ENCODE results near the gene TYK2. TPM values are rescaled to one million over a fixed set of nuclear protein-coding genes. Genes with fewer than 3 reads are reported as not detected.
"Not testable (repeated sequence)": the region's sequence is repeated elsewhere in the genome, so short reads cannot be mapped to it uniquely, and the experiment has no call there.

Gene TYK2
- total RNA-seq, 1 donor from 2014 or later, result 131 TPM

GRCh38 chr19:10339977-10340376, 40.4 kb downstream of the TYK2 start:
- Mint-ChIP-seq H3K36me3 (no peaks in the 10 kb centered on the region), H3K27me3 (peaks cover 4% of the 10 kb centered on the region), H3K27ac (no peak overlapping the region), H3K4me3 (no peak overlapping the region), H3K4me1 (ENCODE audit: unreplicated experiment) (no peaks in the 10 kb centered on the region), H3K9me3 (no peaks in the 10 kb centered on the region)
- no peak for DNase-seq (ENCODE audit: extremely low spot score, unreplicated experiment)
- no peak for TF ChIP-seq CTCF (conservative IDR thresholded peaks at IDR 0.05)

DNA sequence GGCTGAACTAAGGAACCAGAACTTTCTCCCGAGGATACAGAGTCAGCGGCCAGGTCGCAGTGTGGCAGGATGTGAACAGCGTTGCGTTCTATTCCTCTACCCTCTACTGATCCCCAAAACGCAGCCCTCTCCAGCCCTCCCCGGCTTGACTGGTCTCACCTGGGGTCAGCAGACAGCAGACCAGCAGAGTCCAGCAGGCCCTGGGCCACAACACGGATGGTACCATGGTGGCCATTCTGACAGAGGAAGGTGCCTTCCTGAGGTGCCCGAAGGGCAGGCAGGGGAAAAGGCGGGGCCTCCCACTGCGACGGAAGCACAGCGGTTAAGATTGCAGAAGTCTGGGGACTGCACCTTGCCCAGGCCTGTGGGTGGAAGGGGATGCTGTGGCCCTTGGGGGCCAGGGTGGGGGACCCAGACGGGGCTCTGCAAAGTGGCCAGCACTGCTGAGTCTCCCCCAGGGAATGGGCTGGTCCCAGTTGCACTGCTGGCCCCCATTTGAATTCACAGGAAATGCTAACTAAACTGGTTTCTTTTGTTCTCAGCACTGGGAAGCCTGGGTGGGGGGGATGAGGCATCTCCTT, 40.9 kb downstream of the TYK2 start, which contains the start of gene ICAM3:
TSS of gene ICAM3 (minus strand) at position 245 of the 581 bp plus-strand sequence. CDS start at position 235, 10 bp downstream.
- no peak for DNase-seq (ENCODE audit: extremely low spot score, unreplicated experiment)

DNA sequence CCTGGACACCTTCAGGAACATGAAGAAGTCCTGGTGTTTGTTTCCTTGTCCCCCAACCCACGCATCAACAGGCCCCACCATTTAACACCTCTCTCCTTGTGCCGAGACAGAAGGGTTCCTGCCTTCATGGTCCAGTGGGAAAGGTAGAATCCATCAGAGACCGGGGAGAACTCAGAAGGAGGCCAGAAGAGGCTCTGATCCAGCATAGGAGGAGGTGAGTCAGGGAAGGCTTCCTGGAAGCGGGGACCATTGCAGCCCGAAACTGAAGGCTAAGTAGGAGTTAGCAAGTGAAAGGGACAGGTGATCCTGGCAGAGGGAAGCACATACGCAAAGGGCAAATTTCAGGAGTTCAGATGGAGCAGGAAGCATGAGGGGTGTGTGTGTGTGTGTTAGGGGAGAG, 41.4 kb downstream of the TYK2 start:
- Mint-ChIP-seq H3K27ac (no peak overlapping the region), H3K4me3 (no peak overlapping the region), H3K9me3 (no peaks in the 10 kb centered on the region), H3K4me1 (ENCODE audit: unreplicated experiment) (peaks cover 4% of the 10 kb centered on the region), H3K36me3 (no peaks in the 10 kb centered on the region), H3K27me3 (peaks cover 4% of the 10 kb centered on the region)
- no peak for DNase-seq (ENCODE audit: extremely low spot score, unreplicated experiment)
- no peak for TF ChIP-seq CTCF (conservative IDR thresholded peaks at IDR 0.05)

More for the DNA sequence above, 40.9 kb downstream of the TYK2 start, which contains the start of gene ICAM3:
- Mint-ChIP-seq H3K4me3 (no peak within 1 kb of the TSS), H3K27ac (no peak within 1 kb of the TSS), H3K36me3 (no peaks in the 10 kb centered on the region), H3K27me3 (peaks cover 4% of the 10 kb centered on the region), H3K9me3 (no peaks in the 10 kb centered on the region), H3K4me1 (ENCODE audit: unreplicated experiment) (no peaks in the 10 kb centered on the region)
- TF ChIP-seq CTCF (conservative IDR thresholded peaks at IDR 0.05), result no peak

DNA sequence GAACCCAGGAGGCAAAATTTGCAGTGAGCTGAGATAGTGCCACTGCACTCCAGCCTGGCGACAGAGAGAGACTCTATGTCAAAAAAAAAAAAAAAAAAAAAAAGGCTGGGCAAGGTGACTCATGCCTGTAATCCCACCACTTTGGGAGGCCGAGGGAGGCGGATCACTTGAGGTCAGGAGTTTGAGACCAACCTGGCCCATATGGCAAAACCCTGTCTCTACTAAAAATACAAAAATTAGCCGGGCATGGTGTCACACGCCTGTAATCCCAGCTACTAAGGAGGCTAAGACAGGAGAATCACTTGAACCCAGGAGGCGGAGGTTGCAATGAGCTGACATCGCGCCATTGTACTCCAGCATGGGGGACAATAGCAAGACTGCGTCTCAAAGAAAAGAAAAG, 43.6 kb downstream of the TYK2 start:
- H3K9me3 Mint-ChIP-seq; H3K4me3 Mint-ChIP-seq; DNase-seq (ENCODE audit: extremely low spot score, unreplicated experiment); H3K36me3 Mint-ChIP-seq; H3K27me3 Mint-ChIP-seq; H3K27ac Mint-ChIP-seq: not testable (repeated sequence)
- H3K4me1 Mint-ChIP-seq (ENCODE audit: unreplicated experiment), result peaks cover 13% of the 10 kb centered on the region

- H3K27me3 Mint-ChIP-seq, result peaks cover 4% of the 10 kb centered on the region
- H3K4me1 Mint-ChIP-seq (ENCODE audit: unreplicated experiment), result peaks cover 13% of the 10 kb centered on the region
- DNase-seq (ENCODE audit: extremely low spot score, unreplicated experiment), result no peak
- H3K36me3 Mint-ChIP-seq, result no peaks in the 10 kb centered on the region
- no peak overlapping the region for H3K27ac Mint-ChIP-seq
- no peaks in the 10 kb centered on the region for H3K9me3 Mint-ChIP-seq
- H3K4me3 Mint-ChIP-seq, result no peak overlapping the region
- TF ChIP-seq CTCF (conservative IDR thresholded peaks at IDR 0.05), result no peak
These were observed 44.9 kb downstream of the TYK2 start for GRCh38 chr19:10335352-10335985.

- TF ChIP-seq CTCF (conservative IDR thresholded peaks at IDR 0.05), result no peak
- Mint-ChIP-seq H3K9me3 (no peaks in the 10 kb centered on the region), H3K4me3 (peak overlapping the region; percentile 97), H3K36me3 (peaks cover 1% of the 10 kb centered on the region), H3K27ac (peak overlapping the region; percentile 88), H3K27me3 (peaks cover 4% of the 10 kb centered on the region), H3K4me1 (ENCODE audit: unreplicated experiment) (peaks cover 13% of the 10 kb centered on the region)
- DNase-seq (ENCODE audit: extremely low spot score, unreplicated experiment), result peak; percentile 92
These were observed 45.6 kb downstream of the TYK2 start for GRCh38 chr19:10334588-10335351.

Measured in type B pancreatic cell (in vitro differentiated cells).